Measurements from ENCODE around the gene SPATA9.

The SPATA9 gene

DNA sequence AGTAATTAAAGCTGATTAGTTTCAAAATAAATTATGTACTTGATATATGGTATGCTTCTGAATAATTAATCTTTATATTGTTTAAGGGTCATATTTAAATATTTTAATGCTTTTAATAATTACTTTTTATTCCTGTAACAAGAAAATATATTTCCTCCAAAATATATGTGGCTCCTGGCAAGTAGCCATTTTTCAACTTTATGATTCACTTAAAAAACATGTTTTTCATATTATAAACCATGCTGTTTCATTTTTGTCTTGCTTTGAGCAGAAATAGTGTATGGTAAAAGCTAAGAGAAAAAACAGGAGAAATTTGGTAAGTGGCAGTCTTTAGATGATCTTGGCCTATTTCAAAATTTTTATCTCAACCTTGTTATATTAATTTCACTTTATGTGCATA, 14.6 kb downstream of the SPATA9 start:
- Histone ChIP-seq H3K9me3 (ENCODE audit: insufficient read depth, low read depth, low read length) (no peaks in the 10 kb centered on the region), H3K36me3 (ENCODE audit: insufficient read depth, low read depth, low read length) (no peaks in the 10 kb centered on the region), H3K27ac (ENCODE audit: low read length) (no peak overlapping the region), H3K9ac (ENCODE audit: low read depth, low read length) (no peak overlapping the region), H3K4me1 (ENCODE audit: insufficient read depth, low read length) (no peaks in the 10 kb centered on the region), H3K27me3 (ENCODE audit: insufficient read depth, low read length) (no peaks in the 10 kb centered on the region), H3K4me3 (ENCODE audit: low read length) (no peak overlapping the region)

GRCh38 chr5:95667678-95668077, 15.1 kb downstream of the SPATA9 start:
- Histone ChIP-seq H3K4me3 (ENCODE audit: low read length) (no peak overlapping the region), H3K27me3 (ENCODE audit: insufficient read depth, low read length) (no peaks in the 10 kb centered on the region), H3K9ac (ENCODE audit: low read depth, low read length) (no peak overlapping the region)

DNA sequence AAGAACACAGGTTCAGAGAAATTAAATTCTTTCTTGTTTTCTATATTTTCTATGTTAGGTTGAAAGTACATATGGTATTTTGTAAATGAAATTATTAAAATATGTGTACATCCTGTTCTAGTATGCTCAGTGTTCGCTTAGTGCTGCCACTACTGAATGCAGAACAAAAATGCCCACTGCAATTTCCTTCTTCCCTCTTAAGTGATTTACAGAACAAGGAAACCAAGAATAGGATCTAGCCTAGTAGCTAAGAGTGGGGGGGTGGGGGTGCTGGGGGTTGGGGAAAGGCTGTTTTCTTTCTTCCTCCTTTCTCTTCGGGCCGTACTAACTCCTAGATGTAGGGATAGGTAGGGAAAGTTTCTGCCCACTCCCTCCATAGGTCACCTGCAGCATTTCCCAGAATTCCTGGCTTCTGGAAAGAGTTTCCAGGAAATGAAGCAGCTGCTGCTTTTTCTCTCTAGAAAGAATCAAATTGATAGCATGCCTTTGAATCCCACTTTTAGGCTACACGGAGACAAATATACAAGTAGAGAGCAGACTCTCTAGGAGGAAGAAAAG, 15.7 kb downstream of the SPATA9 start:
- no peak overlapping the region for H3K27ac ChIP-seq (ENCODE audit: low read length)
- H3K4me3 ChIP-seq (ENCODE audit: low read length): no peak overlapping the region
- H3K4me1 ChIP-seq (ENCODE audit: insufficient read depth, low read length): no peaks in the 10 kb centered on the region
- no peaks in the 10 kb centered on the region for H3K27me3 ChIP-seq (ENCODE audit: insufficient read depth, low read length)
- H3K9ac ChIP-seq (ENCODE audit: low read depth, low read length): no peak overlapping the region
- no peaks in the 10 kb centered on the region for H3K9me3 ChIP-seq (ENCODE audit: insufficient read depth, low read depth, low read length)
- H3K36me3 ChIP-seq (ENCODE audit: insufficient read depth, low read depth, low read length): no peaks in the 10 kb centered on the region

More at GRCh38 chr5:95667678-95668077, 15.1 kb downstream of the SPATA9 start:
- Histone ChIP-seq H3K4me1 (ENCODE audit: insufficient read depth, low read length) (no peaks in the 10 kb centered on the region), H3K36me3 (ENCODE audit: insufficient read depth, low read depth, low read length) (no peaks in the 10 kb centered on the region), H3K9me3 (ENCODE audit: insufficient read depth, low read depth, low read length) (no peaks in the 10 kb centered on the region), H3K27ac (ENCODE audit: low read length) (no peak overlapping the region)

- no peaks in the 10 kb centered on the region for H3K36me3 ChIP-seq (ENCODE audit: insufficient read depth, low read depth, low read length)
- no peak overlapping the region for H3K9ac ChIP-seq (ENCODE audit: low read depth, low read length)
- H3K27ac ChIP-seq (ENCODE audit: low read length): no peak overlapping the region
- H3K4me3 ChIP-seq (ENCODE audit: low read length): no peak overlapping the region
- no peaks in the 10 kb centered on the region for H3K4me1 ChIP-seq (ENCODE audit: insufficient read depth, low read length)
- no peaks in the 10 kb centered on the region for H3K9me3 ChIP-seq (ENCODE audit: insufficient read depth, low read depth, low read length)
- no peaks in the 10 kb centered on the region for H3K27me3 ChIP-seq (ENCODE audit: insufficient read depth, low read length)
Observed at GRCh38 chr5:95664204-95664786, 18.5 kb downstream of the SPATA9 start.

GRCh38 chr5:95662946-95663345, 19.8 kb downstream of the SPATA9 start:
- no peak overlapping the region for H3K27ac ChIP-seq (ENCODE audit: low read length)
- no peak overlapping the region for H3K4me3 ChIP-seq (ENCODE audit: low read length)
- H3K27me3 ChIP-seq (ENCODE audit: insufficient read depth, low read length): no peaks in the 10 kb centered on the region
- no peak overlapping the region for H3K9ac ChIP-seq (ENCODE audit: low read depth, low read length)
- no peaks in the 10 kb centered on the region for H3K36me3 ChIP-seq (ENCODE audit: insufficient read depth, low read depth, low read length)
- no peaks in the 10 kb centered on the region for H3K4me1 ChIP-seq (ENCODE audit: insufficient read depth, low read length)
- no peaks in the 10 kb centered on the region for H3K9me3 ChIP-seq (ENCODE audit: insufficient read depth, low read depth, low read length)

GRCh38 chr5:95660060-95660459, 22.7 kb downstream of the SPATA9 start:
- Histone ChIP-seq H3K9ac (ENCODE audit: low read depth, low read length) (no peak overlapping the region), H3K9me3 (ENCODE audit: insufficient read depth, low read depth, low read length) (no peaks in the 10 kb centered on the region), H3K27me3 (ENCODE audit: insufficient read depth, low read length) (no peaks in the 10 kb centered on the region), H3K4me1 (ENCODE audit: insufficient read depth, low read length) (no peaks in the 10 kb centered on the region), H3K27ac (ENCODE audit: low read length) (no peak overlapping the region), H3K36me3 (ENCODE audit: insufficient read depth, low read depth, low read length) (no peaks in the 10 kb centered on the region), H3K4me3 (ENCODE audit: low read length) (no peak overlapping the region)

DNA sequence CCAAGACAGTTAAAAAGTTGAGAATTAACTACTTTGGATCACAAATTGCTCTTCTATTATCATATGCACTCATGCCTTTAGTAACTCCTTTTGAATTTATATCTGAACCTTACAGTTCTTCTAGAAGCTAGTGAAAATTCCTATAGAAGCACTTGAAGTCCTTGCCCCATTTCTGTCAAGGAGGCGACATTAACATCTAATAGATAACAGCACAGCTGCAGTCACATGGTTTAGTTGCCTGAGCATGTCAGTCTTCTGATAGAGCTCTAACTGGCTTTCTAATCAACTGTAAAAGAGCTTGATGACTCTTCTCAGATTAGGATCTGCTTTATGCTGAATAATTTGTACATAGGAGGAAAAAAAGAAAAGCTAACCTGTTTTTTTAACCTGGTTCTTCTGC, 27.2 kb downstream of the SPATA9 start:
- Histone ChIP-seq H3K4me3 (ENCODE audit: low read length) (no peak overlapping the region), H3K4me1 (ENCODE audit: insufficient read depth, low read length) (no peaks in the 10 kb centered on the region), H3K9me3 (ENCODE audit: insufficient read depth, low read depth, low read length) (no peaks in the 10 kb centered on the region), H3K27ac (ENCODE audit: low read length) (no peak overlapping the region), H3K27me3 (ENCODE audit: insufficient read depth, low read length) (no peaks in the 10 kb centered on the region), H3K36me3 (ENCODE audit: insufficient read depth, low read depth, low read length) (no peaks in the 10 kb centered on the region), H3K9ac (ENCODE audit: low read depth, low read length) (no peak overlapping the region)

DNA sequence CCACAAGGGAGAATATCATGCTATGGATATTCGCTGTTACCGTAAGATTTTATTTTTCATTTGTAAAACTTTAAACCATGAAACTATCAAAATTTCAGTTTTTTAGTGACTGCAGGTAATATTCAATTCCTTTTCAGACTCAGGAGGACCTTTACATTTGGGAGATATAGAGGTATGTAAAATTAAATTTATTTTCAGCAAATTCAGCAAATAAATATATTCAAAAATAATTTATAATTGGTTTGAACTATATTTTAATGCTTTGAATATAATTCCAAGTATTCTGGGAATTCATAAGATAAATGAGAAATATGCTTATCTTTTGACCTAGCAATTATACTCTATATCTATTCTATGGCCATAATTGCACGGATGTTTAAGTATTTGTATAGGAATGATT, 28.6 kb downstream of the SPATA9 start:
- no peak overlapping the region for H3K9ac ChIP-seq (ENCODE audit: low read depth, low read length)
- H3K9me3 ChIP-seq (ENCODE audit: insufficient read depth, low read depth, low read length): no peaks in the 10 kb centered on the region
- no peaks in the 10 kb centered on the region for H3K27me3 ChIP-seq (ENCODE audit: insufficient read depth, low read length)
- H3K27ac ChIP-seq (ENCODE audit: low read length): no peak overlapping the region
- H3K4me3 ChIP-seq (ENCODE audit: low read length): no peak overlapping the region
- no peaks in the 10 kb centered on the region for H3K36me3 ChIP-seq (ENCODE audit: insufficient read depth, low read depth, low read length)
- H3K4me1 ChIP-seq (ENCODE audit: insufficient read depth, low read length): no peaks in the 10 kb centered on the region

DNA sequence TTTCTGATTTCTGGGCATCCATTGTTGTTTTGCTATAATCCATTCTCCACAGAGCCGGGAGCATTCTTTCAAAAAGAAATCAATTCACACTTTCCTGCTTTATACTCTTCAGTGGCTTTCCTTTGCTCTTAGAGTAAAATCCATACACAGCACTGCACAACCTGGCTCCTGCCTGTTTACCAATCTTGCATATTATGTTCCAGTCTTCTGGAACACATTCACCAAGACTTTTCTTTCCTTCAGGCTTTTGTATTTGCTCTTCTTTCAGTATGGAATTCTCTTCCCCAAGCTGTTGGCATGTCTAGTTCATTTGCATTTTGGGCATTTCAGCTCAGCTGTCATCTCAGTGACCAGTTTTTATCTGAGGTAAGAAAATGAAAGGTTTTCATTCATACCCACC, 29.9 kb downstream of the SPATA9 start:
- Histone ChIP-seq H3K36me3 (ENCODE audit: insufficient read depth, low read depth, low read length) (no peaks in the 10 kb centered on the region), H3K4me1 (ENCODE audit: insufficient read depth, low read length) (no peaks in the 10 kb centered on the region), H3K27ac (ENCODE audit: low read length) (no peak overlapping the region), H3K27me3 (ENCODE audit: insufficient read depth, low read length) (no peaks in the 10 kb centered on the region), H3K4me3 (ENCODE audit: low read length) (no peak overlapping the region), H3K9ac (ENCODE audit: low read depth, low read length) (no peak overlapping the region), H3K9me3 (ENCODE audit: insufficient read depth, low read depth, low read length) (no peaks in the 10 kb centered on the region)

DNA sequence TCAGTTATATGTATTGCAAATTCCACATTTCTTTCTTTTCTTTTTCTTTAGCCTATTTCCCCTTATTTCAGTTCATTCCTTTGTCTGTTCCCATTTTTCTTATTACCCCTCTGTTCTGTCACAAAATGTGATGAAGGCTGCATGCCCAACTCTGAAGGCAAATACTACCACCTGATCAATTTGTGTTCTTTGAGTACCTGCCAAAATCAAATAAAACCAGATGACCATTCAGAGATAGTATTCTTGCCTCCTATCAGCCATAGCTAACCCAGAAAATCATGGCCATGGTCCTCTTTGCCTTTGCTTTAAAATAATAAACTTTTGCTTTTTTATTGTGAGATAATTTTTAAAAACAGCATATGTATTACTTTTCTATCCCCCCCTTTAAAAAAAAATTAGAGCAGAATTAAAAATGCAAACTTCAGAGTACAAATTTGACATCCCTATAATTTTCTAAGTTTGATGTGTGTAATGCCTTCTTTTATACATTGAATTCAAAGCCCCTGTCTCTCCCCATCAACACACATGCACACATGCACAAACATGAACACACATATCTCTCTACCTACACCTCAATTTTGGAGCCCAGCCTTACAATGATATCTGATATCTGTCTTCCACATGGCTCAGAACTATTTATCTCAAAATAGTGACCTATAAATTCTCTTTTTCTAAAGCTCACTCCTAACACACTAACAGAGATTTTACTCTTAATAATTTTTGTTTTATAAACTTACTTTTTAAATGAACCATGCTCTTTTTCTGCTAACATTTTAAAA, 32.8 kb downstream of the SPATA9 start:
- Histone ChIP-seq H3K9ac (ENCODE audit: low read depth, low read length) (no peak overlapping the region), H3K36me3 (ENCODE audit: insufficient read depth, low read depth, low read length) (no peaks in the 10 kb centered on the region), H3K27ac (ENCODE audit: low read length) (no peak overlapping the region), H3K9me3 (ENCODE audit: insufficient read depth, low read depth, low read length) (no peaks in the 10 kb centered on the region), H3K4me1 (ENCODE audit: insufficient read depth, low read length) (no peaks in the 10 kb centered on the region), H3K27me3 (ENCODE audit: insufficient read depth, low read length) (no peaks in the 10 kb centered on the region), H3K4me3 (ENCODE audit: low read length) (no peak overlapping the region)

DNA sequence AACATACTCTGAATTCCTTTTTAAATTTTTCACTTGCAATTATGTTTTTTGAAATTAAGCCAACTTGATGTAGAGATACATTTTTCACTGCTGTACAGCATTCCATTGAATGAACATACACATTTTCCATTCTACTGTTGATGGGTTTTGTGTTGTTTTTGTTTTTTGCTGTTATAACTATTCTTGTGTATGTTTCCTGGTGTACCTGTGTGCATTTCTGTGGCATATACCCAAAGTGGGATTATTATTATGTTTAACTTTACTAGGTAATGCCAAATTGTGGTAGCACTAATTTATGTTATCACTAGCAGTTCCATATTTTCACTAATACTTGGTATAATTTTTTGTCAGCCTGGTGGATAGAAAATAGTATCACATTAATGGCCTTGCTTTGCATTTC, 33.5 kb downstream of the SPATA9 start:
- Histone ChIP-seq H3K9me3 (ENCODE audit: insufficient read depth, low read depth, low read length) (no peaks in the 10 kb centered on the region), H3K27ac (ENCODE audit: low read length) (no peak overlapping the region), H3K27me3 (ENCODE audit: insufficient read depth, low read length) (no peaks in the 10 kb centered on the region), H3K36me3 (ENCODE audit: insufficient read depth, low read depth, low read length) (no peaks in the 10 kb centered on the region), H3K9ac (ENCODE audit: low read depth, low read length) (no peak overlapping the region), H3K4me3 (ENCODE audit: low read length) (no peak overlapping the region), H3K4me1 (ENCODE audit: insufficient read depth, low read length) (no peaks in the 10 kb centered on the region)

Measured in iPS-20b (cell line).